Activated T-cell treated with anti-CD3 and anti-CD28 coated beads, Interleukin-2, amount 50 U/mL, for 1 hour (primary cell): Measurements from ENCODE around the gene ALB.

Experiments used
- DNase-seq: peaks from one replicate; pipeline ENCODE4 v3.0.0-alpha.2; 2020

ALB gene

GRCh38 chr4:73452953-73453700 lies 49.0 kb downstream of the ALB start:
- no peak for DNase-seq

GRCh38 chr4:73453701-73454005 lies 49.6 kb downstream of the ALB start:
- no peak for DNase-seq

GRCh38 chr4:73454920-73455319 lies 50.8 kb downstream of the ALB start:
- no peak for DNase-seq

GRCh38 chr4:73456177-73457022 lies 52.3 kb downstream of the ALB start:
- DNase-seq = no peak

GRCh38 chr4:73458184-73459047 lies 54.3 kb downstream of the ALB start:
- DNase-seq = no peak

GRCh38 chr4:73459048-73459421 lies 54.9 kb downstream of the ALB start:
- DNase-seq = no peak

GRCh38 chr4:73460913-73461522 lies 56.9 kb downstream of the ALB start:
- no peak for DNase-seq

- DNase-seq = no peak
Observed at GRCh38 chr4:73468170-73468569, 64.1 kb downstream of the ALB start.

- no peak for DNase-seq
Observed at GRCh38 chr4:73470728-73471127, 66.6 kb downstream of the ALB start.
